Fibroblast of villous mesenchyme (primary cell): Measurements from ENCODE around the gene TMEM236. TPM values are rescaled to one million over a fixed set of nuclear protein-coding genes. Genes with fewer than 3 reads are reported as not detected.
A peak's percentile ranks its signal among the peaks of the same experiment; 100 is the strongest.

Experiments
- DNase-seq: peaks from one replicate; pipeline ENCODE4 v3.0.0-alpha.2; 2010; ENCODE audit warnings: low read depth
- H3K4me3 ChIP-seq: 2 replicates; pipeline ENCODE4 v1.5.1; 2011; ENCODE audit warnings: low read depth, mild to moderate bottlenecking, low read length
- total RNA-seq: library from RNA; depleted of rRNA; stranded (reverse); fragments of >200 nt; gene quantifications from 2 replicates; pipeline ENCODE4 v1.2.3, GENCODE V29; 2012
- TF ChIP-seq, protein P1 (sequence below): IDR thresholded peaks from 2 replicates; pipeline ENCODE4 v1.5.1; 2012; ENCODE audit warnings: low read depth, mild to moderate bottlenecking, low read length; ENCODE audit not compliant: insufficient read depth

TMEM236 gene
- total RNA-seq, 1 donor: under 0.01 TPM

DNA sequence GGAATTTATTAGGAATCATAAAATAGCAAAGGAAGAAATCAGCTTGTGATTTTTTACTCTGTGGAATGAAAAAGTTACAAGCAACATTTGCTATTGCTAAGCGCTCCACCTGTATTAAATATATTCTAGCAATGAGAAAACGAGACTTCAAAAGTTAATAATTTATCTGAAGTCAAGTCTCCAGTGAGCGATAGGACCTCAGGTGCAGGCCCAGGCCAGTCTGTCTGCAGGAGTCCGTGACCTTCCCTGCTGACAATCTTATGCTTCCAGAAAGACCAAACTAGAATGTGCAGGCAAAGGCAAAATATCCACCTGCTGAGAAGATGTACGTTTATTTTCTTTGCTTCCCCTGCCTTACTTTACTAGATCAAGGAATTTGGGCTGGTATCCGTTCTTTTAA lies 79.9 kb downstream of the TMEM236 start:
- DNase-seq: no peak
- TF ChIP-seq, protein P1, sequence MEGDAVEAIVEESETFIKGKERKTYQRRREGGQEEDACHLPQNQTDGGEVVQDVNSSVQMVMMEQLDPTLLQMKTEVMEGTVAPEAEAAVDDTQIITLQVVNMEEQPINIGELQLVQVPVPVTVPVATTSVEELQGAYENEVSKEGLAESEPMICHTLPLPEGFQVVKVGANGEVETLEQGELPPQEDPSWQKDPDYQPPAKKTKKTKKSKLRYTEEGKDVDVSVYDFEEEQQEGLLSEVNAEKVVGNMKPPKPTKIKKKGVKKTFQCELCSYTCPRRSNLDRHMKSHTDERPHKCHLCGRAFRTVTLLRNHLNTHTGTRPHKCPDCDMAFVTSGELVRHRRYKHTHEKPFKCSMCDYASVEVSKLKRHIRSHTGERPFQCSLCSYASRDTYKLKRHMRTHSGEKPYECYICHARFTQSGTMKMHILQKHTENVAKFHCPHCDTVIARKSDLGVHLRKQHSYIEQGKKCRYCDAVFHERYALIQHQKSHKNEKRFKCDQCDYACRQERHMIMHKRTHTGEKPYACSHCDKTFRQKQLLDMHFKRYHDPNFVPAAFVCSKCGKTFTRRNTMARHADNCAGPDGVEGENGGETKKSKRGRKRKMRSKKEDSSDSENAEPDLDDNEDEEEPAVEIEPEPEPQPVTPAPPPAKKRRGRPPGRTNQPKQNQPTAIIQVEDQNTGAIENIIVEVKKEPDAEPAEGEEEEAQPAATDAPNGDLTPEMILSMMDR: no peak
- no peak overlapping the region for H3K4me3 ChIP-seq

DNA sequence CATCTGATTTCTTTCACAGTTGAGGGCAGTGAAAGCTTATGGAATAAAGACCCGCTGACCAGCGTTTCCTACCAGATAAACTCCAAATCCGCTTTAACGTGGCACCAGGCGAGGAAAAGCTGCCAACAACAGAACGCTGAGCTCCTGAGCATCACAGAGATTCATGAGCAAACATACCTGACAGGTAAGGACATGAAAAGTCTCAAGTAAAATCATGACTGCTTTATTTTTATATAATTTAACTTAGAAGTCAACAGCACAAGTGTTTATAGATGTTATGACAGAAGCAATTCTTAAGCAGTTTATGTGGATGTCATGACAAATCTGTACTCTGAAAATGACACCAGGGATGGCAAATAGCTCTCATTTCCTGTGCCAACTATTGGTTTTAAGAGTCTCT lies 81.7 kb downstream of the TMEM236 start:
- DNase-seq: no peak
- no peak overlapping the region for H3K4me3 ChIP-seq
- TF ChIP-seq, protein P1: no peak

DNA sequence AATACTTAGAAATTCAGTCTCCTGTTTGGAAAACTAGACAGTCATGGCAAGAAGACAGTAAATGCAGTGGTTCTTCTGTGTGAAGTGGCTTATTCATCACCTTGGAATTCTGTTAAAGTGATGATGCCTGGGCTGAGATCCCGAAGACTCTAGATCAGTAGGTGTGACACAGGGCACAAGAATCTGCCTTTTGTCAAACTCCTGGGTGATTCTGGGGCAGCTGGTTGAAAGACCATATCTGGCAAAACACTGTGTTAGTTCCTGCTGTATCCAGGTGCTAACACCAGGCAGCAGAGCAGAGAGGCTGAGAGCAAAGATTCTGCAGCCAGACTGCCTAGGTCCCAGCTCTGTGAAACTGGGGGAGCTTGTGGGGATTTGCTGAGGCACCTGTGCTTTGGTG lies 83.7 kb downstream of the TMEM236 start:
- TF ChIP-seq, protein P1: no peak
- H3K4me3 ChIP-seq: no peak overlapping the region
- peak; percentile 67 for DNase-seq

DNA sequence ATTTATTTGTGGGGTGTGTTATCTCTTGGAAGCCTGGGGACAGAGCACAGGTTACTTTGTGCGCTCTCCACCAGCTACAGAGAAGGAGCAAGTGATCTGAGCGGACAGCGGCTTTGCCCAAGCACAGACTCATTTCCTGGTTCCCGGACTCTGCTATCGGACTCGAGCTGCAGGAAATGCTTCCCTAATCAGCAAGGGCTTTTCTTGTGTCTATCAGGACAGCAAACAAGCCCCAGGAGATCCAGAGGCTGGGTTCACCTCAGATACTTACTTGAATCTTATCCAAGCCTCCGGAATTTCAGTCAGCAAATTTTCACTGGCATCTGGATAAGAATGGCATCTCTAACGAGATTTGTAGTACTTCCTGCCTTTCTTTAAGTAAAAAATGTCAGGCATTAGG lies 84.9 kb downstream of the TMEM236 start:
- TF ChIP-seq, protein P1: no peak
- peak overlapping the region; percentile 31 for H3K4me3 ChIP-seq
- DNase-seq: peak; percentile 85

DNA sequence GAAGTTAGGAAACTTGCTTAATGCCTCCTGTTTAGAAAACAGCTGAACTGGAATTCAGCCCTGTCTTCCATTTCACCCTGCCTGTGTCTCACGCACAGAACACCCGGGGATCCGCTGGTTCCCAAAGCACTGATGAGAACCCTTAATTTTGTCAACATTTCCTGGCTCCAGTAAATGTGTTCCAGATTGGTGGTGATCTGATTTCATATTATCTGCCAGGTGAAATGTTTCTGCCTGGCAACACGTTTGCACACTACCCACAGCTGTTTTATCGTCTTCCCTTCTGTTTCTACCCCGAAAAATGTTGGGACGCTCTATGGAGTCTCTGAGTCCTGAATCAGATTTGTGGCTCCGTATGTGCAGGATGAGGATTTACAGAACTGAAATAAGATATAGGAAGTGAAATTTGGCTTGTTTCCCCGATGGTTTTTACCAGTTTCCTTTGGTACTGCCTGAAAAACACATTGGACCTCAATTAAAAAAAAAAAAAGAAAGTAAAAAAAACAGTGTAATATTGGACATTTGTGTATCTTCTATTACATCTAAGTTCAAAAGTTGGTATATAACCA lies 86.2 kb downstream of the TMEM236 start:
- no peak overlapping the region for H3K4me3 ChIP-seq
- TF ChIP-seq, protein P1: no peak
- DNase-seq: peak; percentile 10

DNA sequence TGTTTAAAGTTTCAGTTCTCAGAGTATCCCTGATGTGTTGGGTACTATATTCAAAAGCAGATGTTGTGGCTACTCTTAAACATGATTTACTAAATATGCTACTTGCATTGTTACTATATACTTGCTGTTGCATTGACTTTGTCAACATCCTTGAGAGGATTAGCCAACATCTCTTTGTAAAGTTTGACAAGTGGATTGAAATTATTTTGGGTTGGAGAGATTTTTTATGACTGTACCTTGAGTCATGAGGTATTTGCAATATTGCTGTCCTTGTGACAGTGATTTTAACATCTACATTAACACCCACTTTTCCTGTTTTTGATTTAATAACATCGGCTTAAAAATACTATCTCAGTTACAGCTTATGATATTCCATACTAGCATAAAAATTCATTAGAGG lies 89.0 kb downstream of the TMEM236 start:
- H3K4me3 ChIP-seq: no peak overlapping the region
- DNase-seq: no peak
- TF ChIP-seq, protein P1: no peak

DNA sequence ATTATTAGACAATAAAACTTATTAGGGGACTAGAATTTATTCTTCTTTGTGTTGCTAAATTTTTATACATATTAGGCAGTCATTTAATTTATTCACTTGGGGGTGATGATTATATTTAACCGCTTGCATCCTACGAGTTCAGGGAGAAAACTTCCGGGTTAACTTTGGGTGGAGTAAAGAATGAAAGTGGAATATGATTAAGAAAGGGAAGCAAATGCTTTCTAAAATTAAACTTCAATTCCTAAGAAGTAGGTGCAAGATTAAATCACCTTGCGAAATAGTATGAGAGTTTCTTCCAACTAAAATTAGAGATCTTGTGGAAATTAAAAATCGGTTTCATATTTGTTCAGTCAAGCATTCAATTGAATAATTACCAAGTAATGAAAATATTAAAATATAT lies 90.6 kb downstream of the TMEM236 start:
- no peak for DNase-seq
- TF ChIP-seq, protein P1: no peak
- no peak overlapping the region for H3K4me3 ChIP-seq
